ENCODE data around the gene STK11IP.
"Not testable (repeated sequence)": the region's sequence is repeated elsewhere in the genome, so short reads cannot be mapped to it uniquely, and the experiment has no call there.

The STK11IP gene

DNA sequence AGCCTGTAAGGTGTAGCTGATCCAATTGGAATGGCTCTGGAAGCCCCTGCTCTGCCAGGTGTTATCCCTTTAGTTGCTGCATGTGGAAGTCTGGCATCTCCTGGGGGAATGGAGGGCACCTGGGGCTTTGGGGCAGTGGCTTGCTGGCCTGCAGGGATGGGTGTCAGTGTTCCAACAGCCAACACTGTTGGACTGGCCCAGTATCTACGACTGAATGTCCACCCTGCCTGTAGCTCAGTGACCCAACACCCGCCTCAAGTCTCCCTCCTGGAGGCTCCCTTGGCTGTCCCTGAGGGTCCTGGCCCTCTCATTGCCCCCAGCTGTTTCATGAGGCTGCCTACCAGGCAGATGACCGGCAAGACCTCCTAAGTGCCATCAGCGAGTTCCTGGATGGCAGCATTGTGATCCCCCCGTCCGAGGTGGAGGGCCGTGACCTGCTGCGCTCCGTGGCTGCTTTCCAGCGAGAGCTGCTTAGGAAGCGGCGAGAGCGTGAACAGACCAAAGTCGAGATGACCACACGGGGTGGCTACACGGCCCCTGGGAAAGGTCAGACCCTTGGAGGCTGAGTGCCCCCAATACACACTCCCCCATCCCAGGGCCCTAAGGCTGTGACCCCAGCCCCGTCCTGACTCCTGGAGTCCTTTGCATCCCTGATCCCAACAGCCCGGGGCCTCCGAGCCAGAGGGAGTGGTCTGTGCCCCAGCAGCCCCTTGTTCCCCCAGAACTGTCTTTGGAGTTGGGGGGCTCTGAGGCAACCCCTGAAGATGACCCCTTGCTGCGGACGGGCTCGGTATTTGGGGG, 37.5 kb downstream of the STK11IP start:
- DNase-seq = no peak

DNA sequence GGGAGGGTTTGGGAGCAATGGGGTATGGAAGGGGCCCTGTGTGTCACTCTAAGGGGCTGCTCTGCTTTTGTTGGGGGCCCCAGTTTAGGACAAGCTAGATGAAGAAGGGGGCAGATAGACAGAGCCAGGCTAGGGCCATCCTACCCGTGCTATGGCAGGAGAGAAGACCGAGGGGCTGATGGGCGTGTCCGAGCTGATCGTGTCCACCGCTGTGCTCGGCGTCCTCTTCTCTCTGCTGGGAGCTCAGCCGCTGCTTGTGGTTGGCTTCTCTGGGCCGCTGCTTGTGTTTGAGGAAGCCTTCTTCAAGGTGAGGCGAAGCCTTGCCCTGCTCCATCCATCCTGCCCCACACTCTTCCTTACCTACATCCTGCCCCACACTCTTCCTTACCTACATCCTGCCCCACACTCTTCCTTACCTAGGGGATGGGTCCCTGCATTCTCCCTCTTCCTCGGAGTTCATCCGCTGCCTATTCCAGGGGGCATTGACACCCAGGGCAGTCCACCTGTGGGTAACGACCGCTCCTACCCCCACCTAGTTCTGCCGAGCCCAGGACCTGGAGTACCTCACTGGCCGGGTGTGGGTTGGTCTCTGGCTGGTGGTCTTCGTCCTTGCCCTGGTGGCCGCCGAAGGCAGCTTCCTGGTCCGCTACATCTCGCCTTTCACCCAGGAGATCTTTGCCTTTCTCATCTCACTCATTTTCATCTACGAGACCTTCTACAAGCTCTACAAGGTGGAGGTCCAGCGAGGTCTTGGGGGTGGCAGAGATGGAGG, 38.7 kb downstream of the STK11IP start:
- no peak for DNase-seq

DNA sequence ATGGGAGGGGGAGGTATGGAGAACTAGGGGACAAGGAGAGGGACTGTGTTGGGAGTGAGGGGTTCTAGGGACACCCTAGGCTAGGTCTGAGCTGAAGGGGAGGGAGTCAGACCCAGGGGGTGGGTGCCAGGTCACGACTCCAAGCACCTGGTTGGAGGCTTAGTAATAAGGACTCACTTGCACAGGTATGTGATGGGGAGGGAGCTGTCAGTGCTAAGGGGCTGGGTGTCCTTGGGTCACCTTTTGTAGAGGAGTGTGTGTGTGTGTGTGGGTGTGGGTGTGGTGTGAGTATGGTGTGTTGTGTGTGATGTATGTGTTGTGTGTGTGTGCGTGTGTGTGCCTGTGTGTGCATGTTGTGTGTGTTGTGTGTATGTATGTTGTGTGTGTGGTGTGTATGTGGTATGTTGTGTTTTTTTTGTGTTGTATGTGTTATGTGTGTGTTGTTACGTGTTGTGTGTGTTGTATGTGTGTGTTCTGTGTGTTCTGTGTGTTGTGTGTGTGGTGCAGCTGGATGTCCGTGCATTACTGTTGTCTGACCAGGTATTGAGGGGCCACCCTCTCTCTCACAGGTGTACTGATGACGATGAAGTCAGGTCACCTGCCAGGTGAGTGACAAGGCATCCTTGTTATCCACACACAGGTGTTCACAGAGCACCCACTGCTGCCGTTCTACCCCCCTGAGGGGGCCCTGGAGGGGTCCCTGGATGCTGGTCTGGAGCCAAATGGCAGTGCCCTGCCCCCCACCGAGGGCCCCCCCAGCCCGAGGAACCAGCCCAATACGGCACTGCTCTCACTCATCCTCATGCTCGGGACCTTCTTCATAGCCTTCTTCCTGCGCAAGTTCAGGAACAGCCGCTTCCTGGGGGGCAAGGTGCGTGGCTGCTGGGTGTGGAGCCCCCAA, 39.5 kb downstream of the STK11IP start:
- no peak for DNase-seq

DNA sequence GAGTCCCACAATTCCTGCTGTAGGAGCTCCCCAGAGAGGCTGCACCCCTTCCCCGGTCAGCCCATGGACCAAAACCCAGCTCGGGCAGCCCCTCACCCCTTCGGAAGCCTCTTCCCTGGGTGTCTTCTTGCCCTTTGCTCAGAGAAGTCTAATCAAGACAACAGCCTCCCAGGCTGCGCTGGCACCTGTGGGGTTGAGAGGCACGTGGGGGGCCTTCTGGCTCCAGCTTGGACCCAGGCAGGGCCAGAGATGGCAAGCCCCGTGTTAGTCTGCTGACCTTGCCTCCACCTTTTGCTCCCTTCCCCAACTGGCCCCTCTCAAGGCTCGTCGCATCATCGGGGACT, 40.2 kb downstream of the STK11IP start:
- no peak for DNase-seq

DNA sequence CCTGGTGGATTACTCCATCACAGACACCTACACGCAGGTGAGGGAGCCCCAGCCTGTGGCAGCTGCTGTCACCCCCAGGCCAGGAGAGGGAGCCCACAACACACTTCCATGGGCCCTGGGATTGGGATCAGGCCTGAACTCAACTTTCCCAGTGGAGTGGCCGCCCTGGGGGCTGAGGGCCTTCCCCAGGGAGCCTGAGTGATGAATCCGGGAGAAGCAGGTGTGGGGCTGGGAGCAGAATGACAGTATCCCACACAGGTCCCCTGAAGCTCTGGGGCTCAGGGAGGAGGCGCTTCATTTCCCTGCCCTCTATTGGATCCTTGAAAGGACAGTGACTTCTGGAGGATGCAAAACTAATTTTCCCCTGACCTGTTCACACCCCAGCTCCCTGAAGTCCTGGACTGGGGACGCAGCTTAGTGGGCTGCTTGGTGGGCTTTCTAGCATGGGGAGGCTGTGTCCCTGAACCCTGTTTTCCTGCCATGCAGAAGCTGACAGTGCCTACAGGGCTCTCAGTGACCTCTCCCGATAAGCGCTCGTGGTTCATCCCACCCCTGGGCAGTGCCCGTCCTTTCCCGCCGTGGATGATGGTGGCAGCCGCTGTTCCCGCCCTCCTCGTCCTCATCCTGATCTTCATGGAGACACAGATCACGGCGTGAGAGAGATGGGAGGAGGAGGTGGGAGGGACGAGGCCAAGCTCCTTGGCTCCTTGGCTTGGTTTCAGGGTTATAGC, 40.7 kb downstream of the STK11IP start:
- DNase-seq = no peak

DNA sequence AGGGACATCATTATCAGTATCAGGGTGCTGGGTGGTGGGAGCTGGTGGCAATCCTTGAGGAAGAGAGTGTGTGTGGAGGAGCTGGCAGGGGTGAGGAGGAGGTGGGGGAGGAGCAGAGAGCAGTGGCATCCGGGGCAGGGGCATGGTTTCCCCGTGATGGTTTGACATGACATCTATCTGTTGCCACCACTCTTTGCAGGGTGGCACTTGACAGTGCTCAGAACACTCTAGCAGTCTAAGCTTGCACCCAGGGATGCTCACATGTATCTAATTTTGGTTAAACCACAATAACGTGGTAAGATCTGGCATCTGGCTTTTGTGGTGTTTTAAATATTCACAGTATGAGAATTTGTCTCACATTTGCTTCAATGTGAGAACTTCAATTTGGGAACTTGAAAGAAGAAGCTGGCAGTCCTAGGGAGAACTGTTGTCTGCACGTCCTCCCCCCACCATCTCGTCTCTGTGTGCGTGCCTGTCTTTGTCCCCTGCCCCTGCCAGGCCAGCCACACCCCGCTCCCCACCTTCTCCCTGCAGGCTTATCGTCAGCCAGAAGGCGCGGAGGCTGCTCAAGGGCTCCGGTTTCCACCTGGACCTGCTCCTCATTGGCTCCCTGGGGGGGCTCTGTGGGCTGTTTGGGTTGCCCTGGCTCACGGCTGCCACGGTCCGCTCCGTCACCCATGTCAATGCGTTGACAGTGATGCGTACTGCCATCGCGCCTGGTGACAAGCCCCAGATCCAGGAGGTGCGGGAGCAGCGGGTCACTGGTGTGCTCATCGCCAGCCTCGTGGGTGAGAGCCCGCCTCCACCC, 41.5 kb downstream of the STK11IP start:
- DNase-seq = no peak

DNA sequence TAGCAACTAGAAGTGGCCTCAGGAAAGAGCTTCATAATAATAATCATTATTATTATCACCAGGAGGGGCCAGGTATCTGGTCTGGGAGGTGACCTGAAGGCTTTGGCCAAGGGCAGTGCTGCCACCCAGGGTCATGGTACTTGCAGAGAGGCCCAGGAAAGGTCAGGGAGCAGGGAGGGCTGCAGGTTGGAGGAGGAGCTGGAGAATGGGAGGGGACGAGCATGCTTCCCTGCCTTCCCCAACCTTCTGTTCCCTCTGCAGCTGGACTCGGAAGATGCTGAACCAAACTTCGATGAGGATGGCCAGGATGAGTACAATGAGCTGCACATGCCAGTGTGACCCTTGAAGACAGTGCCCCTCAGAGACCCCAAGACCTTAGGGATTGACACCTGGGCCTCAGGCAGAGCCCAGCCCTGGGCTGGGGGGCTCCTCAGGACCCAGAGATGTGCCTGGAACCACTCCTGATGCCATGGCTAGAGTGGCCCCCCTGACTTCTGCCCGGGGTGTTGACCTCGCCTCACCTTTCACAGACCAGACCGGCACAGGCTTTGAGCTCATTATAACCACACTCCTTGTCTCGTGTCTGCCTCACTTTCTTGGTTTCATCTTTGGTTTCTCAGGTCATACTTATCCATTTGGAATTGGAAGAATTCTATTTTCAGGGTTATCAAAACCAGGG, 43.9 kb downstream of the STK11IP start:
- DNase-seq = no peak

DNA sequence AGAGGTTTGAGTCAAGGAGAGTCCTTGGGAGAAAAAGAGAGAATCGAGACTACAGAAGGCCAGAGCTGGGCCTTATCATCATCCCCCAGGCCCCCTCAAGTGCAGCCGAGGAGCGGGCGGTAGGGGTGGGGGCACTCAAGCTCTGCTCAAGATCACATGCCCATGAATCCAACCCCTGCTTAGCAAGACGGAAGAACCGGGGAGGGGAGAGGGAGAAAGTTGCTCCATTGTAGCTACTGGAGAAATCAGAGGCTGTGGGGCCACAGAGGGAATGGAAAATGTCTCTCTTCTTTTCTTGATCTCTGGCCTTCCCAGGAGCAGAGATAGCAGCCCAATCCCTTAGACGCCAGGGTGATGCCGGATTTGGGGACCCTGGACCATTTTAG, 44.4 kb downstream of the STK11IP start:
- no peak for DNase-seq

DNA sequence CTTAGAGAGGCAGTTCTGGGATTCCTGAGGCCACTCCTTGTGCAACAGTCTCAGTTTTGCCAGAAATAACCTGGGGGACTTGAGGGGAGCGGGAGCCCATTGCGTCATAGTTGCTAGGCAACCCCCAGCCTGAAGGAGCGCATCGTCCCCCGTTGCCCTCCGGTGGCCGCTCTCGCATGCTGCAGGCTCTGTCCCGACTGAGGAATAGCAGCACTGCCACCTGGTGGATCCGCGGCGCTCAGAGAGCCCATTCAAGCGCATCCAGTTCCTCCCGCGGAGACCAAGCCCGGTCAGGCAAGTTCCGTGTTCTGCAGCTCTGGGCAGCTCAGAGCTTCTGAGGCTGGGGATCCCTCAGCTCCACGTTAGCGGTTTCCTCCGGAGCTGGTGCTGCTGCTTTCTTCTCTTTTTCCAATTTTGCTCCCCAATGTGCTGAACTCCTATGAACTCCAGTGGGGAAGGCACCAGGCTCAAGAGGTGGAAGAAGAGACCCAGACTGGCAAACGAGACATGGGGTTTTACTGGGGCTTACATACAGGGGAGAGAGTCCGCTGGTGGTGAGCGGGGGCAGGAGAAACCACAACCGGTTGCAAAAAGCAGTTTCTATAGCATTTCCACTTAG, 44.9 kb downstream of the STK11IP start:
- peak; percentile 85 for DNase-seq

DNA sequence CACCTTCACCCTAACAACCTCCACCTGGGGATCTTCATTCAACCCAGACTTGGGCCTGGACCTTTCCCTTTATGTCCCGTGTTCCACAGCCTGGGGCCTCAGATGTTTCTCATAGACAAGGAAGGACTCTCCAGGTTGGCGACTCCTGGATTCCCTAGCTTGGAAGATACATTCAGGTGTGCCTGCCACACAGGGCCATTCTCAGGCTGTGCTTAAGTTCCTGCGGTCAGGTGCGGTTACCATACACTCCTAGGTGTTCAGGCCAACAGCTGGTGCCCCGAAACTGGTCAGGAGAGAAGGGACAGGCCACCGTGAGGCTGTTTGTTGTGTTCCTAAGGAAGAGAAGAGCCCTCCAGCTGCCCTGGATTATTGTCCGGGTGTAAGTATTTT, 45.4 kb downstream of the STK11IP start:
- DNase-seq = no peak

DNA sequence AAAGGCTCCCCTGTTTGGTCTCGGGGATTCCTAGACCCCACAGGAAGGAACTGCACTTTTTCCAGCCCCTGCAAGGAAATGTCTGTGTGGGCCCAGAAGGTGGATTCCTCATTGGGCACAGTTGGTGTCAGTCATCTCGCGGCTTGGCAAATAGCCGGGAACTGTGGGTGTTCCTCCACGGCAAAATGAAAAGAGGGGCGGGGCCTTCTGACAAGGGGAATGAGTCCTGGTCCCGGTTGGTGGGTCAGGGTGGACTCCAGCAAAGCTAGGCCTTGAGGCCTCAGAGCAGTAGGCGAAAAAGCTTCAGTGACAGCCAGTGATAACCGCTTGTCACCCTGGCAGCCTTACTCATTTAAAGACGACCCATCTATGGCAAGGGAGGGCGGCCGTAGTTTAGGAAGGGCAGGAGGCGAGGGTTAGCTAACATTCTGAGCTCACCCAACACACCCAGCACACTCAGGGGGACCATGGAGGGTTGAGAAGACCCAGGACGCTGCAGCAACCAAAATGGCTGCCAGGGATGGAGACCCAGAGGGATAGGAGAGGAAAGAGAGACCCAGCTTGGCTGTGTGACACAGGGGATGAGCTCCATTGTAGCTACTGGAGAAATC, 46.2 kb downstream of the STK11IP start:
- no peak for DNase-seq

DNA sequence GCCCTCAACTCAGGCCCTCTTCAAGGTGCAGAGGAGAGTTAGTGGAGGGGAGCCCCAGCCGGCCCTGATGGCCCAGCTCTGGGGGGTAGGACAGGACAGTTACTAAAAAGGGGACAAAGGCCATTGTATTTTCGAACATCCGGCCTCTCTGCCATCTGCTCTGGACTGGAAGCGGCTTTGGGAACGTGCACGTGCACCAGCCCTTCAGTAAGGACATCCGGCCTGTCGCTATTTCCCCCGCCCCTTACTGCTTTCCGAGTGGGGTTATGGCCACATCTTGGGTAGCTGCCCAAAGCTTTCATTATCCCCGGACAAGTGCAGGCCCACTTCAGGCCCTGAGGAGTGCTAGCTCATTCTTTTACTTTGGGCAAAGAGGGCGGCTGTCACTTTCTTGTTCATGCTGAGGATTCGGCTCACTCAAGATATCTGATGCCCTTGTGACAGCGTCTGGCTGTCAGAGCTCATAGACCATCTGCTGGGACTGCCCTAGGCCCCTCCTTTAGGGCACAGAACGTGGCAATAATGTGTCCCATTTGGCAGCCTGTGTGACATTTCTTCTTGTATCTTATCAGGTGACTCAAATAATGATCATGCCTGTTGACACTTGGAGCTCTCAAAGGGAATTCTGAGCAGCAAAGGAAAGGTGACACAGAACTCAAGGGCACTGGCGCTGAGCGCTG, 47.3 kb downstream of the STK11IP start:
- no peak for DNase-seq

DNA sequence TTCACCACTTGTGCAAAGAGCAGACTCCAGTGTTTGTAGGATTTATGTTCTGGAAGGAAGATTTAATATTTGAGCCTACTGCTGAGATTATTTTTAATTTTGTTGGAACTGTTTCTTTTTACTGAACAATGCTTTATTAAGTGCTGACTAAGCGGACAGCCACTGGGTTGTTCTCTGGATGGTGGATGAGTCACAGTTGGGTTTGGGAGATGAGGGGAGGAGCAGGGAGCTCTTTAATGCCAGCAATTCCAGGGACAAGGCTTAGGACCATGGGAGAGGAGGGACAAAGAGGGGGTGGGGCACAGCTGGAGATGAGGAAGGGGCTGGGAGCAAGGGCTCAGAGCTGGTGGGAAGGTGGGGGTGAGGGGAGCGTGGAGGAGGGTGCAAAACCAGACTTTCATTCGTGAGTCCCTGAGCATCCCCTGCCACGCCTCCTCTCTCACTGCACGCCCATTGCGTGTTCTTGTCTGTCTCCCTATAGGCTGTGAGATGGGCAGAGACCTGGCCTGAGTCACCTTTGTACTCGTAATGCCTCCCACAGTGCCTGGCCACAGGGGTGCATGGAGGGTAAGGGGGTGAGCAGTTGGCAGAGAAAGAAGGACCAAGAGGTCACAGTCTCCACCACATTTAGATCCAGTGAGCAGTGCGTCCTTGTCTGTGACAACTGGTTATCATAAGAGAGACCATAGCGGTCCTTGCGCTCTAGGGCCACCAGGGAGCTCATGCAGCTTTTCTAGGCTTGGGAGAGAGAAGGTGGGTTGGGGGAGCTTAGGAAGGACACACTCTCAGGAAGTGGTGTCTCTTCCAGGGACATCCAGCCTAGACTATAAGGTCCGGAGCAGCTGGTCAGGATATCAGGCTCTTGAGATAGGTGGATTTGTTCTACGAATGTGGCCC, 48.2 kb downstream of the STK11IP start:
- DNase-seq = no peak

DNA sequence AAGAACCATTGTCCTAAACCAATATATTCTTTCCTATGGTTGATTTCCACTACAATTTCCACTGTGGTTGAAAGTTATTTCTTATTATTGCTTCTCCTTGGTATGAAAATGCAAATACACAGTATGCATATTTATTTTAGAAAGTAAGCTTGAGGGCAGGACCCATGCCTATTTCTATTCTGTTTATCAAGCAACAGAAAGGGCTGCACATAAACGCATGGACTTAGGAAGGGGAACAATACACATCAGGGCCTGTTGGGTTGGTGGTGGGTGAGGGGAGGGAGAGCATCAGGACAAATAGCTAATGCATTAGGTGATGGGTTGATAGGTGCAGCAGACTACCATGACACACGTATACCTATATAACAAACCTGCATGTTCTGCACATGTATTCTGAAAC, 50.5 kb downstream of the STK11IP start:
- DNase-seq = no peak

DNA sequence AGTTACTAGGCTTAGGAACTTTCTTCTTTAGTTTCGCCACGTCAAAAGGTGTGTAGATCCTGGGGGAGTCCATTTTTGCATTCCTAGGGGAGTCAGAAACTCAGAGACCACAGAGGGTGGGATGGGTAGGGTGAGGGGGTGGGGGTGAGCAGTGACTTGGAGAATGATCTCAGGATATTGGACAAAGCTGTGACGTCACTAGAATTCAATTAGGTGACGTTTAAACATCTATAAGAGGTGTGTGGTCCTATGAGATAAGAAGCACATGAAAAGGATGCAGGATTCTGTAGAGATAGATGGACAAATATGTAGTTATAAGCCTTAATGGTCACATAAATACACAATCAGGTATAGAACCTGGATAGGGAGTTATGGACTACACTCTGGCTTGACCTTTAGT, 51.3 kb downstream of the STK11IP start:
- no peak for DNase-seq

DNA sequence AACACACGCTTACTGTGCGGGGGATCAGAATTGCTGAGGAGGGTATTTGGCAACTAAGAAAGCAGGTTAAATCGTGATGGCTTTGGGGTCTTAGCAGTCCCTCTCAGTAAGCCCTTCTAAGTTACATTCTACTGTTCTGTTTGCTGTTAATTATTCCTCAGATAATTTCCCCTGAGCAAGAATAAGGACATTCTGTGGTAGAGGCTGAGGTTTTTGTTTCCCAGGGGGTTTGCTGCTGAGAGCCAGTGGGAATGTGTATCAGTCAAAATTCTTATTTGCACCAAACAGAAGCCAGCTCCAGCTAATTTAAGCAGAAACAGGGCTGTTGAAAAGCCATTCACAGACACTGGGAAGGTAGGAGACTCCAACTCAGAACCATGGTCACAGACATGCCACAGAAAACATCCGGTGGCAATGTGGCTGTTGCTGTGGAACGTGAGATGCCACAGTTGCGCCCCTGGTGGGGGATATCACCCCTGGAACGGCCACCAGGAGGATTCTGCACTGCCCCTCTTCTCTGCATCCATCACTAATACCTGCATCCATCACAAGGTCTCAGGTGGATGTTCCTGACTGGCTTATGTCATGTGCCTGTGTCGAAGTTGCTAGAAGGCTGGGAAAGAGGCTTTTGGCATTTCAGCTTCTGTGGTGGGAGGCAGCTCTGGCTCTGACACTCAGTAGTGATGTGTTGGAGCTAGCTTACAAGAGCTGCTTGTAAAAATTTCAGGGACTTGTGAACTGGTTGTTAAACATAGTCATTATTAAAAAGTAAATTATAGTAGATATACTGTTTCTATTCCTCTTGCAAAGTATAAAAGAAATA, 53.0 kb downstream of the STK11IP start:
- no peak for DNase-seq

DNA sequence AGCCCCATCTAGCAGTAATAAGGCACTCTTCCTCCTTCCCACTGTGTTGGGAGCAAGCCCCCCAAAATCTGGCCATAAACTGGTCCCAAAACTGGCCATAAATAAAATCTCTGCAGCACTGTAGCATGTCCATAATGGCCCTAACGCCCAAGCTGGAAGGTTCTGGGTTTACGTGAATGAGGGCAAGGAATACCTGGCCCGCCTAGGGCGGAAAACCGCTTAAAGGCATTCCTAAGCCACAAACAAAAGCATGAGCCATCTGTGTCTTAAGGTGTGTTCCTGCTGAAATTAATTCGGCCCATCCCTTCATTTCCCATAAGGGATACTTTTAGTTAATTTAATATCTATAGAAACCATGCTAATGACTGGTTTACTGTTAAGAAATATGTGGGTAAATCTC, 54.0 kb downstream of the STK11IP start:
- DNase-seq = not testable (repeated sequence)

DNA sequence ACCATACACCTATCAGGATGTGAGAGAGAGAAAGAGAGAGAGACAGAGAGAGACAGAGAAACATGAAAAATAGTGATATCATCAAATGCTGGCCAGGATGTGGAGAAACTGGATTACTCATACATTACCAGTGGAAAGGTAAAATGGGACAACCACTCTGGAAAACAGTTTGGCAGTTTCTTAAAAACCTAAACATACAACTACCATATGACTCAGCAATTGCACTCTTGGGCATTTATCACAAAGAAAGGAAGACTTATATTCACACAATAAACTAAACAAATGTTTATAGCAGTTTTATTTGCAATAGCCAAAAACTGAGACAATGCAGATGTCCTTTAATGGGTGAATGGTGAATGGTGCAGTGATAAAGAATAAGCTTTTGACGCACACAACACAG, 58.9 kb downstream of the STK11IP start:
- DNase-seq = no peak

All from NCI-H146 (cell line).